Lung (tissue), 12 donors: ENCODE results near the gene PROX1. TPM values are rescaled to one million over a fixed set of nuclear protein-coding genes. Genes with fewer than 3 reads are reported as not detected.
A peak's percentile ranks its signal among the peaks of the same experiment; 100 is the strongest.

Experiments
- ATAC-seq: fragments of 200-7000 bp; cut with Tn5 transposase; one replicate; pipeline ENCODE4 v1.9.1; 2020; ENCODE audit warnings: moderate number of reproducible peaks; ENCODE audit not compliant: insufficient read depth, low FRiP score
- DNase-seq, 3 donors: peaks; one replicate each; pipeline ENCODE4 v3.0.0-alpha.2; 2013 to 2017
- H3K27ac ChIP-seq, 2 donors: one replicate each; pipeline ENCODE4 v1.5.1; 2013; ENCODE audit warnings: mild to moderate bottlenecking in 2 of 2, moderate library complexity in 2 of 2, control low read depth in 1 of 2, inconsistent platforms in 1 of 2, low read depth in 1 of 2, low read length in 1 of 2
- H3K27me3 ChIP-seq, 3 donors: one replicate each; pipeline ENCODE4 v1.5.1; 2013; ENCODE audit warnings: low read length in 2 of 3; ENCODE audit not compliant: control insufficient read depth in 3 of 3, insufficient read depth in 3 of 3
- H3K36me3 ChIP-seq, 4 donors: one replicate each; pipeline ENCODE4 v1.5.1; 2013; ENCODE audit warnings: low read length in 4 of 4, mild to moderate bottlenecking in 1 of 4, moderate library complexity in 1 of 4; ENCODE audit not compliant: control insufficient read depth in 4 of 4, insufficient read depth in 4 of 4
- H3K4me1 ChIP-seq, 5 donors: one replicate each; pipeline ENCODE4 v1.5.1; 2013; ENCODE audit warnings: low read length in 5 of 5, mild to moderate bottlenecking in 2 of 5, moderate library complexity in 1 of 5; ENCODE audit not compliant: control insufficient read depth in 5 of 5, insufficient read depth in 5 of 5
- H3K4me3 ChIP-seq: one replicate; pipeline ENCODE4 v1.5.1; 2013; ENCODE audit warnings: mild to moderate bottlenecking, control low read depth, moderate library complexity
- H3K9ac ChIP-seq, 2 donors: one replicate each; pipeline ENCODE4 v1.5.1; 2013; ENCODE audit warnings: low read length in 2 of 2, control low read depth in 1 of 2; ENCODE audit not compliant: insufficient read depth in 1 of 2
- H3K9me3 ChIP-seq, 4 donors: one replicate each; pipeline ENCODE4 v1.5.1; 2013; ENCODE audit warnings: low read length in 3 of 4, mild to moderate bottlenecking in 1 of 4, moderate library complexity in 1 of 4; ENCODE audit not compliant: control insufficient read depth in 4 of 4, insufficient read depth in 3 of 4
- CTCF ChIP-seq: IDR thresholded peaks from 2 replicates; pipeline ENCODE4 v1.5.1; 2012; ENCODE audit warnings: mild to moderate bottlenecking; ENCODE audit errors: control extremely low read depth, extremely low read depth
- WGBS, 2 donors: extraction: QIAGEN DNeasy Blood & Tissue Kit; methylation state at CpG; one replicate each; pipeline ENCODE4 v1.1.7; 2013; 5-methylcytosine and 5-hydroxymethylcytosine counted together
- polyA plus RNA-seq, 2 donors: library from polyadenylated mRNA; stranded (reverse); fragments of 200-250 nt; gene quantifications; one replicate each; pipeline ENCODE4 v1.2.1, GENCODE V29; 2013
- total RNA-seq, 2 donors: library from RNA; depleted of rRNA in 1 of 2; stranded (reverse); fragments of >200 nt in 1 of 2; gene quantifications; one replicate each; pipeline ENCODE4 v1.2.1, GENCODE V29; 2014 to 2021
- donor health status: control.
- donor health status: control.
- donor health status: Bipolar disorder and iron deficiency.
- donor health status: healthy.
- donor health status: DM: yes; HTN: yes; CAD: no.

Gene PROX1
- total and polyA plus RNA-seq, 4 donors: 0.33 to 10.1 (median 4.0) TPM

GRCh38 chr1:214017191-214017982 lies 29.6 kb downstream of the PROX1 start:
- Histone ChIP-seq H3K36me3 (no peaks in the 10 kb centered on the region), H3K9me3 (peaks cover 0 to 2% (median 0%) of the 10 kb centered on the region in 4 donors), H3K4me3 (no peak overlapping the region), H3K9ac (no peak overlapping the region), H3K27ac (peak overlapping the region in 1 of 2 donors; percentile 12), H3K27me3 (no peaks in the 10 kb centered on the region), H3K4me1 (peaks cover 0 to 12% (median 4%) of the 10 kb centered on the region in 5 donors)
- no peak for DNase-seq
- no peak for ATAC-seq
- WGBS, 2 donors: 88 to 89% methylated on average over 11 of the region's 11 CpGs
- TF ChIP-seq CTCF: no peak

GRCh38 chr1:214018386-214019268 lies 30.9 kb downstream of the PROX1 start:
- Histone ChIP-seq H3K36me3 (no peaks in the 10 kb centered on the region), H3K4me3 (no peak overlapping the region), H3K9me3 (peaks cover 0 to 2% (median 0%) of the 10 kb centered on the region in 4 donors), H3K9ac (no peak overlapping the region), H3K4me1 (peaks cover 0 to 12% (median 4%) of the 10 kb centered on the region in 5 donors), H3K27me3 (no peaks in the 10 kb centered on the region), H3K27ac (peak overlapping the region in 1 of 2 donors; percentile 49)
- no peak for TF ChIP-seq CTCF
- DNase-seq: peak in 2 of 3 donors; percentile 53 to 64
- no peak for ATAC-seq
- WGBS, 2 donors: 64 to 74% methylated on average over 8 of the region's 8 CpGs

- Histone ChIP-seq H3K9me3 (no peaks in the 10 kb centered on the region), H3K9ac (no peak overlapping the region), H3K36me3 (no peaks in the 10 kb centered on the region), H3K27ac (peak overlapping the region in 1 of 2 donors; percentile 23), H3K27me3 (no peaks in the 10 kb centered on the region), H3K4me3 (no peak overlapping the region), H3K4me1 (peaks cover 0 to 12% (median 0%) of the 10 kb centered on the region in 5 donors)
- DNase-seq: no peak
- no peak for TF ChIP-seq CTCF
- 91 to 95% methylated on average over 13 of the region's 13 CpGs for WGBS, 2 donors
- ATAC-seq: no peak
Observed at GRCh38 chr1:214019499-214019898, 31.7 kb downstream of the PROX1 start.
